Erythroblast (primary cell): ENCODE measurements around the gene VAMP3.

ENCODE experiments used
- GATA1 ChIP-seq: IDR thresholded peaks from 2 replicates; pipeline ENCODE4 v1.6.1; 2011; ENCODE audit warnings: low read depth, mild to moderate bottlenecking, control low read depth, low read length, moderate library complexity
- POLR2A ChIP-seq: IDR thresholded peaks from 2 replicates; pipeline ENCODE4 v1.6.1; 2011; ENCODE audit warnings: mild to moderate bottlenecking, low read length

DNA sequence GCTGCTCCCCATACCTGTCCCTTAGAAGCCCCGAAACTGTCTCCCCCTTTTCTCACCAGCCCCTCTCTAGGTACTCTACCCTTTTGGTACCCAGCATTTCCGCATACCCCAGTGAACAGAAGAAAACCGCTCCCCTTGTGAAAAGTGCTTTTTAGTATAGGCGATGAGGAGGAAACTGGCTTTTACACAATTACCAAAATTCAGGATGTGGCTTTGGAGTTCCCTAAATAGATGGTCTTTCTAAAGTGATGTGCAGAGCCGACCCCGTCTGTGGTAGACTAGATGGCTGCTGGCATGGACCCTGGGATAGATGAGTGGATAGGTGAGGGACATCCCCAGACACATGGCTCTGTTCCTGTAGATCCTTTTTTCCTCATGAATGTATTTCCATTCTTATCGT is 10.4 kb downstream of the VAMP3 start:
- TF ChIP-seq POLR2A (no peak), GATA1 (no peak)
